ENCODE measurements around the gene HCFC1R1. TPM values are rescaled to one million over a fixed set of nuclear protein-coding genes. Genes with fewer than 3 reads are reported as not detected.

Gene HCFC1R1
- polyA plus RNA-seq, 1 donor from 2014 or later, result 19.0 TPM

- no peak overlapping the region for H3K4me3 ChIP-seq (ENCODE audit: low read length)
- H4K20me1 ChIP-seq (ENCODE audit: insufficient read depth), result no peaks in the 10 kb centered on the region
- no peaks in the 10 kb centered on the region for H3K27me3 ChIP-seq (ENCODE audit: insufficient read depth, low read depth, low read length)
- H2AFZ ChIP-seq (ENCODE audit: low read depth, low read length), result no peak overlapping the region
- no peaks in the 10 kb centered on the region for H3K9me2 ChIP-seq (ENCODE audit: insufficient read depth, low read length)
- no peaks in the 10 kb centered on the region for H3F3A ChIP-seq (ENCODE audit: insufficient read depth, low read length, poor library complexity, severe bottlenecking)
- H3K27ac ChIP-seq (ENCODE audit: low read length), result no peak overlapping the region
- H3K79me2 ChIP-seq (replicated peaks; ENCODE audit: insufficient read depth, low read length), result no peaks in the 10 kb centered on the region
- no peaks in the 10 kb centered on the region for H3K36me3 ChIP-seq (ENCODE audit: insufficient read depth, low read length)
- no peak overlapping the region for H3K4me2 ChIP-seq (ENCODE audit: low read length)
- no peak overlapping the region for H3K9ac ChIP-seq (ENCODE audit: low read length)
- no peaks in the 10 kb centered on the region for H3K9me3 ChIP-seq (ENCODE audit: low read length)
- TF ChIP-seq TAF1 (IDR thresholded peaks at IDR 0.05; ENCODE audit: low read depth), result no peak
- TF ChIP-seq CTCF (IDR thresholded peaks at IDR 0.05; ENCODE audit: poor library complexity, severe bottlenecking), result no peak
- no peak for TF ChIP-seq EZH2 (IDR thresholded peaks at IDR 0.05; ENCODE audit: borderline replicate concordance, insufficient read depth, low read length, poor library complexity, severe bottlenecking)
- TF ChIP-seq REST (IDR thresholded peaks at IDR 0.05; ENCODE audit: borderline replicate concordance), result no peak
- no peak for TF ChIP-seq MXI1 (conservative IDR thresholded peaks at IDR 0.05; ENCODE audit: poor library complexity, severe bottlenecking)
- no peak for TF ChIP-seq RAD21 (conservative IDR thresholded peaks at IDR 0.05)
These were observed 32.9 kb downstream of the HCFC1R1 start for GRCh38 chr16:2990891-2991290.

GRCh38 chr16:2988590-2989099 is 35.1 kb downstream of the HCFC1R1 start:
- H2AFZ ChIP-seq (ENCODE audit: low read depth, low read length), result no peak overlapping the region
- H3K27me3 ChIP-seq (ENCODE audit: insufficient read depth, low read depth, low read length), result no peaks in the 10 kb centered on the region
- no peaks in the 10 kb centered on the region for H3F3A ChIP-seq (ENCODE audit: insufficient read depth, low read length, poor library complexity, severe bottlenecking)
- no peaks in the 10 kb centered on the region for H3K36me3 ChIP-seq (ENCODE audit: insufficient read depth, low read length)
- no peak overlapping the region for H3K4me2 ChIP-seq (ENCODE audit: low read length)
- no peaks in the 10 kb centered on the region for H3K9me2 ChIP-seq (ENCODE audit: insufficient read depth, low read length)
- H4K20me1 ChIP-seq (ENCODE audit: insufficient read depth), result no peaks in the 10 kb centered on the region
- no peak overlapping the region for H3K9ac ChIP-seq (ENCODE audit: low read length)
- no peak overlapping the region for H3K27ac ChIP-seq (ENCODE audit: low read length)
- no peaks in the 10 kb centered on the region for H3K79me2 ChIP-seq (replicated peaks; ENCODE audit: insufficient read depth, low read length)
- no peak overlapping the region for H3K4me3 ChIP-seq (ENCODE audit: low read length)
- TF ChIP-seq RAD21 (conservative IDR thresholded peaks at IDR 0.05) (no peak), EP300 (conservative IDR thresholded peaks at IDR 0.05; ENCODE audit: poor library complexity, severe bottlenecking) (no peak), SMC3 (conservative IDR thresholded peaks at IDR 0.05; ENCODE audit: poor library complexity) (no peak), POLR2AphosphoS5 (IDR thresholded peaks at IDR 0.05) (no peak), TAF1 (IDR thresholded peaks at IDR 0.05; ENCODE audit: low read depth) (no peak), CTCF (IDR thresholded peaks at IDR 0.05; ENCODE audit: poor library complexity, severe bottlenecking) (no peak), REST (IDR thresholded peaks at IDR 0.05; ENCODE audit: borderline replicate concordance) (no peak), EZH2 (IDR thresholded peaks at IDR 0.05; ENCODE audit: borderline replicate concordance, insufficient read depth, low read length, poor library complexity, severe bottlenecking) (no peak), MXI1 (conservative IDR thresholded peaks at IDR 0.05; ENCODE audit: poor library complexity, severe bottlenecking) (no peak)
- H3K9me3 ChIP-seq (ENCODE audit: low read length), result no peaks in the 10 kb centered on the region
